ENCODE results near the gene RUNX2.

GRCh38 chr6:45377043-45377553, 49.0 kb downstream of the RUNX2 start:
- no peak for TF ChIP-seq CTCF (IDR thresholded peaks at IDR 0.05; ENCODE audit: poor library complexity)
- no peak for TF ChIP-seq EZH2phosphoT487 (IDR thresholded peaks at IDR 0.05; ENCODE audit: low read depth, severe bottlenecking, unreplicated experiment)

Measured in hepatocyte (in vitro differentiated cells).